OCI-LY7 (cell line): ENCODE measurements around the gene AADACL4.

Source experiments
- EZH2phosphoT487 ChIP-seq: fragments of 200-600 bp; sonication (generic); IDR thresholded peaks from 2 replicates; pipeline ENCODE4 v1.6.1; 2018; ENCODE audit warnings: low read depth, borderline replicate concordance, mild to moderate bottlenecking, mixed run types, antibody characterized with exemption, low read length, moderate library complexity, mixed read lengths
- TF ChIP-seq, protein P1 (sequence below): fragments of 200-600 bp; sonication (generic); conservative IDR thresholded peaks from 2 replicates; pipeline ENCODE4 v1.5.1; 2014; ENCODE audit warnings: mild to moderate bottlenecking, antibody characterized with exemption, low read length, moderate library complexity, mixed read lengths

DNA sequence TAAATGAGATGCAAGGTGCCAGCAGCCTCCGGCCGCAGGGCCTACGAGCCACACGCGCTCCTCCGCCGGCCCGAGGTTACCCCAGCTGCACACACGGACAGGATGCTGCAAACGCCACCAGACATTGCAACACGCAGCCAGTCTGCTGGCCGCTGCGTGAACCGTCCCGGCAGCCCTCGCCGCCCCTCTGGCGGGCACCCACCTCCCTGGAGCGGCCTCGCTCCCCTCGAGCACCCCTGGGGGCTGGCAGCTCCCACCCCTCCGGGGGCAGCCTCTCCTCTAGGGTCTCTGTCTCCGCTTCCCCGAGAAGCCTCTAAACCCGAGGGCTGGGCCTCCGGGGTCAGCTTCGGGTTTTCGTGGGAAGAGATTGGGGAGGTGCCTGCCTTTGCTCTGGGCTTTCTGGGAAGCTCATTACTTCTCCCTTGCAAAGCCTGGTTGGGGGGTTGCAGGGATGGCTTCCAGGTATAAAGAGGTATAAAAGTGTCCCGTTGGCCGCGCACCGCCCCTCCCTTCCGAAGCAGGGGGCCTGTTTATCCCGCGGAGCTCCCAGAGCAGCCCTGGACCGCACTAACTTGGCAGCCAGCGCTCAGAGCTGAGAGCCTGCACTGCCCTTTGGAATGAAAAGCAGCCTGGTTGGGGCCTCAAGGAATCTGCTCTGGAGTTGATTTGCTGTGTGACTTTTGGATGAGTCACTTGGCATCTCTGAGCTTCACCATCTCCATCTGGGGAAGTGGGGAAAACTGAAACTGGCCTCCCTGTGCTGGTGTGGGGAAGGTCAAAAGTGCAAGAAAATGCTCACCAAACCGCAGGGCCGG, 47.7 kb upstream of the AADACL4 start:
- TF ChIP-seq, protein P1, sequence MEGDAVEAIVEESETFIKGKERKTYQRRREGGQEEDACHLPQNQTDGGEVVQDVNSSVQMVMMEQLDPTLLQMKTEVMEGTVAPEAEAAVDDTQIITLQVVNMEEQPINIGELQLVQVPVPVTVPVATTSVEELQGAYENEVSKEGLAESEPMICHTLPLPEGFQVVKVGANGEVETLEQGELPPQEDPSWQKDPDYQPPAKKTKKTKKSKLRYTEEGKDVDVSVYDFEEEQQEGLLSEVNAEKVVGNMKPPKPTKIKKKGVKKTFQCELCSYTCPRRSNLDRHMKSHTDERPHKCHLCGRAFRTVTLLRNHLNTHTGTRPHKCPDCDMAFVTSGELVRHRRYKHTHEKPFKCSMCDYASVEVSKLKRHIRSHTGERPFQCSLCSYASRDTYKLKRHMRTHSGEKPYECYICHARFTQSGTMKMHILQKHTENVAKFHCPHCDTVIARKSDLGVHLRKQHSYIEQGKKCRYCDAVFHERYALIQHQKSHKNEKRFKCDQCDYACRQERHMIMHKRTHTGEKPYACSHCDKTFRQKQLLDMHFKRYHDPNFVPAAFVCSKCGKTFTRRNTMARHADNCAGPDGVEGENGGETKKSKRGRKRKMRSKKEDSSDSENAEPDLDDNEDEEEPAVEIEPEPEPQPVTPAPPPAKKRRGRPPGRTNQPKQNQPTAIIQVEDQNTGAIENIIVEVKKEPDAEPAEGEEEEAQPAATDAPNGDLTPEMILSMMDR, result no peak
- TF ChIP-seq EZH2phosphoT487, result no peak
